Lower lobe of right lung (tissue), 2 donors: ENCODE results near the gene C4B. TPM values are rescaled to one million over a fixed set of nuclear protein-coding genes. Genes with fewer than 3 reads are reported as not detected.

Experiments
- ATAC-seq, 2 donors: fragments of 200-7000 bp; cut with Tn5 transposase; one replicate each; pipeline ENCODE4 v1.9.1; 2020 to 2022; ENCODE audit warnings: mild to moderate bottlenecking in 2 of 2, moderate library complexity in 2 of 2
- DNase-seq: peaks from one replicate; pipeline ENCODE4 v3.0.0-alpha.2; 2020
- H3K27ac ChIP-seq: fragments of 200-600 bp; one replicate; pipeline ENCODE4 v1.8.0; 2022
- H3K27me3 ChIP-seq: fragments of 200-600 bp; one replicate; pipeline ENCODE4 v1.8.0; 2022; ENCODE audit warnings: low read depth
- H3K36me3 ChIP-seq: fragments of 200-600 bp; one replicate; pipeline ENCODE4 v1.8.0; 2022; ENCODE audit warnings: mild to moderate bottlenecking
- H3K4me1 ChIP-seq: fragments of 200-600 bp; one replicate; pipeline ENCODE4 v1.8.0; 2022
- H3K4me3 ChIP-seq: fragments of 200-600 bp; one replicate; pipeline ENCODE4 v1.8.0; 2022; ENCODE audit warnings: mild to moderate bottlenecking
- H3K9me3 ChIP-seq: fragments of 200-600 bp; one replicate; pipeline ENCODE4 v1.8.0; 2022
- intact Hi-C: fragments of 100-400 bp; cut with DNase I; formaldehyde crosslinking; loops from one replicate; pipeline ENCODE4 v1.11.0; 2022
- total RNA-seq: library from RNA; stranded (reverse); fragmentation: NEBNext Ultra II Directional; extraction: Animal tissue kit (Norgen Biotek cat#: 25700); gene quantifications from one replicate; pipeline ENCODE4 v1.2.1, GENCODE V29; 2021
- TF ChIP-seq, protein P1 (sequence below): fragments of 200-600 bp; IDR thresholded peaks from one replicate; pipeline ENCODE4 v1.8.0; 2022; ENCODE audit warnings: antibody characterized with exemption, mild to moderate bottlenecking
- donor health status: DM: no; HTN: yes; CAD: no; lungs with severe emphysema.

The C4B gene
- total RNA-seq, 1 donor from 2014 or later = 162 TPM

DNA sequence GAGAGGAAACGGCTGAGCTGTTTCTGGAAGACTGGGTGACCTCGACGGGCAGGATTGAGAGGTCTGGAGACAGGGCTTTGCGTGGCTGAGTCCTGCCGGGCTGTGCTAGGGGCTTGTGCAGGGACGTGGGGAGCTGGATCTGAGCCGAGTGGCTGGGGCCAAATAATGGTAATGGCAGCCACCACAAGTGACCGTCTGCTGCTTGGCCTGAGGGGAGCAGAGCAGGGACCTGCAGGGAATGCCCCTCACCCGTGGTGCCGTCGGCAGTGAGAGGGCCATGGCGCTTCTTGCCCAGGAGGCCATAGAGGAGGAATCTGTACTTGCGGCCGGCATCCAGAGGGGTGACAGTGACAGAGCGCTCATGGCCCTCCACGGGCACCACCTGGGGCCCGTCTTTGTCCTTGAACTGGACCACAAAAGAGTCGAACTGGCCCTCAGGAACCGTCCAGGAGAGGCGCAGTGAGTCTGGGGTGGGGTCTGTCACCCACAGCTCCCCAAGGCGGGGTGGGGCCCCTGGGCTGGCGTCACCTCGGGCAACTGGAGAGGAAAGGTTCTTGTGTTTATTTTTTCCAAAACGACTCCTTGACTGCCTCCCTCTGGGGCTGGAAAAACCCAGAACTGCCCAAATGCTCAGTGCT is 55.4 kb downstream of the C4B start:
- H3K27ac ChIP-seq = no peak overlapping the region
- intact Hi-C loops = no loop called here
- DNase-seq (no peak), ATAC-seq (no peak)
- no peak overlapping the region for H3K4me3 ChIP-seq
- H3K36me3 ChIP-seq = peaks cover 93% of the 10 kb centered on the region
- TF ChIP-seq, protein P1, sequence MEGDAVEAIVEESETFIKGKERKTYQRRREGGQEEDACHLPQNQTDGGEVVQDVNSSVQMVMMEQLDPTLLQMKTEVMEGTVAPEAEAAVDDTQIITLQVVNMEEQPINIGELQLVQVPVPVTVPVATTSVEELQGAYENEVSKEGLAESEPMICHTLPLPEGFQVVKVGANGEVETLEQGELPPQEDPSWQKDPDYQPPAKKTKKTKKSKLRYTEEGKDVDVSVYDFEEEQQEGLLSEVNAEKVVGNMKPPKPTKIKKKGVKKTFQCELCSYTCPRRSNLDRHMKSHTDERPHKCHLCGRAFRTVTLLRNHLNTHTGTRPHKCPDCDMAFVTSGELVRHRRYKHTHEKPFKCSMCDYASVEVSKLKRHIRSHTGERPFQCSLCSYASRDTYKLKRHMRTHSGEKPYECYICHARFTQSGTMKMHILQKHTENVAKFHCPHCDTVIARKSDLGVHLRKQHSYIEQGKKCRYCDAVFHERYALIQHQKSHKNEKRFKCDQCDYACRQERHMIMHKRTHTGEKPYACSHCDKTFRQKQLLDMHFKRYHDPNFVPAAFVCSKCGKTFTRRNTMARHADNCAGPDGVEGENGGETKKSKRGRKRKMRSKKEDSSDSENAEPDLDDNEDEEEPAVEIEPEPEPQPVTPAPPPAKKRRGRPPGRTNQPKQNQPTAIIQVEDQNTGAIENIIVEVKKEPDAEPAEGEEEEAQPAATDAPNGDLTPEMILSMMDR = no peak
- no peaks in the 10 kb centered on the region for H3K9me3 ChIP-seq
- H3K4me1 ChIP-seq = no peaks in the 10 kb centered on the region
- H3K27me3 ChIP-seq = no peaks in the 10 kb centered on the region

DNA sequence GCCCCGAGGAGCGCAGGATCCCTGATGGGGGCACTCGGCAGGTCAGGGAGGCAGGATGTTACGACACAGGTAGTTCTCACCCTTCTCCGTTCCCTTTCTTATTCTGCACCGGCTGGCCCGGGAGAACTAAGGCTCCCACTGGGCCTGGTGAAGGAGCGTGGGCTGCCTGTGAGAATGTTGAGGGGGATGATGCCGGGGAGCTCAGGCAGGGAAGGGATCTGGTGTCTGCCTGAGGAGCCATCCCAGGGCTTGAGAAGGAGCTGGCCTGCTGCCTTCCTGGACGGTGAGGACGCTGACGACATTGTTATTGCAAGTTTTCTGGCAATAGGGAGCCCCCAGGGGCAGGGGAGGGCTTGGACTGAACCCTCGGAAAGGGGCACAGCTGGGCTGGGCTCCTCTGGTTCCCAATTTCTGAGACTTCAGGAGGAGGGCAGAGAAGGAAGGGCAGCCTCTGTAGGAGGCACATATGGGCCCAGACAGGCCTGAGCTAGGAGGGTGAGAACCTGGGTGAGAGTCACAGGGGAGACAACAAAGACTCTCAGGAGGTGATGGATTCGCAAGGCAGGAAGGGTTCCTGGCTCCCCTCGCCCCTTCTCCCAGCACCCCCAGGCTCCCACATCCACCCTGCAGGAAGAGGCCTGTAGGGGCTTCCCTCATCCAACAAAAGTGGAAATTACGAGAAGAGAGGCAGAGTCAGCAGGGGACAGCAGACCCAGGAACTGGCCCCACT is 56.4 kb downstream of the C4B start:
- ATAC-seq = no peak
- intact Hi-C loops = no loop called here
- DNase-seq = no peak
- TF ChIP-seq, protein P1 = no peak
- no peak overlapping the region for H3K4me3 ChIP-seq
- no peaks in the 10 kb centered on the region for H3K27me3 ChIP-seq
- no peaks in the 10 kb centered on the region for H3K9me3 ChIP-seq
- no peak overlapping the region for H3K27ac ChIP-seq
- H3K4me1 ChIP-seq = no peaks in the 10 kb centered on the region
- peaks cover 92% of the 10 kb centered on the region for H3K36me3 ChIP-seq

GRCh38 chr6:32073101-32073500 is 58.5 kb downstream of the C4B start:
- Histone ChIP-seq H3K9me3 (no peaks in the 10 kb centered on the region), H3K4me3 (no peak overlapping the region), H3K27ac (no peak overlapping the region), H3K36me3 (peaks cover 90% of the 10 kb centered on the region), H3K27me3 (no peaks in the 10 kb centered on the region), H3K4me1 (no peaks in the 10 kb centered on the region)
- TF ChIP-seq, protein P1 = no peak
- intact Hi-C loops = no loop called here
- DNase-seq = no peak
- ATAC-seq = no peak

DNA sequence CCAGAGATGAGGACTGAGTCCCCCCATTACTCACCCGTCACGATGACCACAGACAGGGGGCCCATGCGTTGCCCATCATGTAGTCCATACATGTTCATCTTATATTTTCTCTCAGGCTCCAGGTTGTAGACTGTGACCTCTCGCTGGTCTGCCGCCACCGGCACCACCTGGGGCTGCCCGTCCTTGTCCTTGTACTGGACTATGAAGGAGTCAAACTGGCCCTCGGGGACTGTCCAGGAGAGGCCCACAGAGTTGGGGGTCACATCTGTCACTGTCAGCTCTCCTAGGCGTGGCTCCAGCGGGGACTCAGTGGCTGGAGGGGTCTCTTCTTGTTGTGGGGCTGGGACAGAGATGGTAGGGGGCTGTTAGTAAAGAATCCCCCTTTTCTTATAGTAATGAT is 59.0 kb downstream of the C4B start:
- no peak for DNase-seq
- no peak for ATAC-seq
- no peak overlapping the region for H3K4me3 ChIP-seq
- intact Hi-C loops = no loop called here
- no peaks in the 10 kb centered on the region for H3K9me3 ChIP-seq
- TF ChIP-seq, protein P1 = no peak
- H3K36me3 ChIP-seq = peaks cover 88% of the 10 kb centered on the region
- H3K4me1 ChIP-seq = no peaks in the 10 kb centered on the region
- H3K27ac ChIP-seq = no peak overlapping the region
- no peaks in the 10 kb centered on the region for H3K27me3 ChIP-seq

DNA sequence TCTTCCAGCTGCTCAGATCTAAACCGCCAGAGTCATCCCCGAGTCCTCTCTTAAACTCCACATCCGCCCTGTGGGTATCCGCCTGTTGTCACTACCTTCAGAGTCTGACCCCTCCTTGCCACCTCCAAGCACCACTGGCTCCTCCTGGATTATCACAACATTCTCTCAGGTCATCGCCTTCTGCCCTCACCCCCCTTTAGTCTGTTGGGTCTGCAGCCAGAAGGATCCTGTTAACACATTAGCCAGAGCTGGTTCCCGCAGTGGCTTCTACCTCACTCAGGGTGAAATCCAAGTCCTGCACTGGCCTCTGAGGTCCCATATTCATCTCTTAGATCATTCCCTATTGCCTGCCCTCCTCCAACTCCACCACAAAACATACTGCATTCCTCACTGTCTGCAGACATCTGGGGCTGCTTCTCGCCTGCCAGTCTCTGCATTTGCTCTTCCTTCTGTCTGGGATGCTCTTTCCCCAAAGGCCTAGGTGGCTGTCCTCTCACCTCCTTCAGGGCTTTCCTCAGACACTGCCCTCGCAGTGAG is 60.5 kb downstream of the C4B start:
- ATAC-seq (no peak), DNase-seq (no peak)
- Histone ChIP-seq H3K4me1 (no peaks in the 10 kb centered on the region), H3K27ac (no peak overlapping the region), H3K9me3 (no peaks in the 10 kb centered on the region), H3K4me3 (no peak overlapping the region), H3K27me3 (no peaks in the 10 kb centered on the region), H3K36me3 (peaks cover 89% of the 10 kb centered on the region)
- TF ChIP-seq, protein P1 = no peak
- intact Hi-C loops = no loop called here
